HG02588 (cell line): Measurements from ENCODE around the gene GBA2.
A peak's percentile ranks its signal among the peaks of the same experiment; 100 is the strongest.

ENCODE experiments used
- ATAC-seq: cut with Tn5 transposase; IDR thresholded peaks from one replicate; pipeline ENCODE4 v1.9.1; 2021; ENCODE audit warnings: mild to moderate bottlenecking, moderate library complexity; ENCODE audit not compliant: unreplicated experiment

The GBA2 gene

GRCh38 chr9:35696520-35697215, 52.4 kb downstream of the GBA2 start:
- ATAC-seq, result peak; percentile 82

GRCh38 chr9:35695943-35696401, 53.1 kb downstream of the GBA2 start:
- ATAC-seq, result no peak

- ATAC-seq, result no peak
These were observed 57.2 kb downstream of the GBA2 start for GRCh38 chr9:35691757-35692301.

- no peak for ATAC-seq
These were observed 57.7 kb downstream of the GBA2 start for GRCh38 chr9:35691334-35691650.

- ATAC-seq, result no peak
These were observed 58.3 kb downstream of the GBA2 start for GRCh38 chr9:35690614-35691333.

- ATAC-seq, result no peak
These were observed 58.8 kb downstream of the GBA2 start for GRCh38 chr9:35690294-35690613.

GRCh38 chr9:35689542-35690293, 59.3 kb downstream of the GBA2 start, which contains the start of gene TPM2:
TSS of gene TPM2 (minus strand) at chr9:35689925. CDS start at chr9:35689817, 108 bp downstream.
- ATAC-seq, result no peak

- no peak for ATAC-seq
These were observed 60.2 kb downstream of the GBA2 start for GRCh38 chr9:35688558-35689541.

- ATAC-seq, result no peak
These were observed 61.0 kb downstream of the GBA2 start for GRCh38 chr9:35687972-35688557.

GRCh38 chr9:35687306-35687705, 61.7 kb downstream of the GBA2 start:
- ATAC-seq, result no peak
